Subcutaneous abdominal adipose tissue (tissue), 5 donors: Measurements from ENCODE around the gene C9orf85.
A peak's percentile ranks its signal among the peaks of the same experiment; 100 is the strongest.
"Not testable (repeated sequence)": the region's sequence is repeated elsewhere in the genome, so short reads cannot be mapped to it uniquely, and the experiment has no call there.

Experiments used
- H3K27ac ChIP-seq: one replicate; pipeline ENCODE4 v1.7.0; 2013; ENCODE audit warnings: low read depth, mild to moderate bottlenecking, inconsistent platforms, low read length, moderate library complexity
- H3K27me3 ChIP-seq, 5 donors: one replicate each; pipeline ENCODE4 v1.7.0; 2013; ENCODE audit warnings: low read length in 5 of 5, inconsistent platforms in 1 of 5; ENCODE audit not compliant: control insufficient read depth in 5 of 5, insufficient read depth in 4 of 5
- H3K36me3 ChIP-seq, 5 donors: one replicate each; pipeline ENCODE4 v1.7.0; 2013; ENCODE audit warnings: low read length in 5 of 5; ENCODE audit not compliant: control insufficient read depth in 5 of 5, insufficient read depth in 5 of 5
- H3K4me1 ChIP-seq, 5 donors: one replicate each; pipeline ENCODE4 v1.7.0; 2013; ENCODE audit warnings: low read length in 5 of 5, mild to moderate bottlenecking in 3 of 5, moderate library complexity in 1 of 5; ENCODE audit not compliant: control insufficient read depth in 5 of 5, insufficient read depth in 5 of 5
- H3K4me3 ChIP-seq, 5 donors: one replicate each; pipeline ENCODE4 v1.7.0; 2013; ENCODE audit warnings: low read length in 5 of 5, low read depth in 1 of 5
- H3K9ac ChIP-seq, 5 donors: one replicate each; pipeline ENCODE4 v1.7.0; 2013; ENCODE audit warnings: low read length in 5 of 5, mild to moderate bottlenecking in 4 of 5, moderate library complexity in 3 of 5
- H3K9me3 ChIP-seq, 5 donors: one replicate each; pipeline ENCODE4 v1.7.0; 2013; ENCODE audit warnings: low read length in 5 of 5; ENCODE audit not compliant: control insufficient read depth in 5 of 5
- donor health status: healthy.
- donor health status: healthy.
- donor health status: healthy.
- donor health status: healthy.
- donor health status: healthy.

Gene C9orf85

GRCh38 chr9:71937070-71937625 lies 25.7 kb downstream of the C9orf85 start:
- Histone ChIP-seq H3K4me3 (no peak overlapping the region), H3K9ac (no peak overlapping the region), H3K4me1 (peaks cover 0 to 2% (median 0%) of the 10 kb centered on the region in 5 donors), H3K36me3 (no peaks in the 10 kb centered on the region), H3K27ac (no peak overlapping the region), H3K9me3 (no peaks in the 10 kb centered on the region), H3K27me3 (no peaks in the 10 kb centered on the region)

GRCh38 chr9:71937898-71938297 lies 26.5 kb downstream of the C9orf85 start:
- Histone ChIP-seq H3K9me3 (no peaks in the 10 kb centered on the region), H3K27ac (no peak overlapping the region), H3K27me3 (no peaks in the 10 kb centered on the region), H3K4me1 (peaks cover 0 to 3% (median 0%) of the 10 kb centered on the region in 5 donors), H3K36me3 (no peaks in the 10 kb centered on the region), H3K9ac (no peak overlapping the region), H3K4me3 (no peak overlapping the region)

GRCh38 chr9:71941060-71941568 lies 29.7 kb downstream of the C9orf85 start:
- no peaks in the 10 kb centered on the region for H3K36me3 ChIP-seq
- H3K27me3 ChIP-seq: no peaks in the 10 kb centered on the region
- peaks cover 0 to 13% (median 10%) of the 10 kb centered on the region in 5 donors for H3K4me1 ChIP-seq
- H3K27ac ChIP-seq: no peak overlapping the region
- H3K9ac ChIP-seq: no peak overlapping the region
- no peak overlapping the region for H3K4me3 ChIP-seq
- H3K9me3 ChIP-seq: no peaks in the 10 kb centered on the region

- Histone ChIP-seq H3K4me3 (no peak overlapping the region), H3K4me1 (peaks cover 0 to 13% (median 10%) of the 10 kb centered on the region in 5 donors), H3K27me3 (no peaks in the 10 kb centered on the region), H3K9me3 (no peaks in the 10 kb centered on the region), H3K36me3 (no peaks in the 10 kb centered on the region), H3K9ac (no peak overlapping the region), H3K27ac (no peak overlapping the region)
These were observed 30.6 kb downstream of the C9orf85 start for GRCh38 chr9:71941998-71942567.

- Histone ChIP-seq H3K27ac (no peak overlapping the region), H3K4me1 (peaks cover 0 to 13% (median 10%) of the 10 kb centered on the region in 5 donors), H3K9ac (no peak overlapping the region), H3K27me3 (no peaks in the 10 kb centered on the region), H3K4me3 (no peak overlapping the region), H3K9me3 (no peaks in the 10 kb centered on the region), H3K36me3 (peaks cover 0 to 5% (median 0%) of the 10 kb centered on the region in 5 donors)
These were observed 33.4 kb downstream of the C9orf85 start for GRCh38 chr9:71944754-71945375.

GRCh38 chr9:71954652-71955051 lies 43.2 kb downstream of the C9orf85 start:
- H3K9me3 ChIP-seq, H3K9ac ChIP-seq, H3K4me3 ChIP-seq, H3K27me3 ChIP-seq: not testable (repeated sequence)
- Histone ChIP-seq H3K36me3 (peaks cover 0 to 11% (median 0%) of the 10 kb centered on the region in 5 donors), H3K27ac (peak overlapping the region; percentile 3), H3K4me1 (peaks cover 0 to 14% (median 14%) of the 10 kb centered on the region in 5 donors)

GRCh38 chr9:71955300-71955915 lies 44.0 kb downstream of the C9orf85 start:
- Histone ChIP-seq H3K27me3 (no peaks in the 10 kb centered on the region), H3K4me1 (peaks cover 0 to 14% (median 14%) of the 10 kb centered on the region in 5 donors), H3K27ac (peak overlapping the region; percentile 3), H3K9me3 (no peaks in the 10 kb centered on the region), H3K36me3 (peaks cover 0 to 8% (median 0%) of the 10 kb centered on the region in 5 donors), H3K4me3 (no peak overlapping the region), H3K9ac (no peak overlapping the region)

GRCh38 chr9:71962328-71962727 lies 50.9 kb downstream of the C9orf85 start:
- H3K4me3 ChIP-seq: no peak overlapping the region
- H3K9me3 ChIP-seq: no peaks in the 10 kb centered on the region
- peaks cover 0 to 9% (median 4%) of the 10 kb centered on the region in 5 donors for H3K36me3 ChIP-seq
- no peak overlapping the region for H3K9ac ChIP-seq
- H3K27ac ChIP-seq: no peak overlapping the region
- H3K4me1 ChIP-seq: peaks cover 0 to 3% (median 0%) of the 10 kb centered on the region in 5 donors
- no peaks in the 10 kb centered on the region for H3K27me3 ChIP-seq

GRCh38 chr9:71963471-71963996 lies 52.1 kb downstream of the C9orf85 start:
- H3K27ac ChIP-seq, H3K36me3 ChIP-seq, H3K4me3 ChIP-seq, H3K27me3 ChIP-seq, H3K4me1 ChIP-seq, H3K9me3 ChIP-seq, H3K9ac ChIP-seq: not testable (repeated sequence)

- no peaks in the 10 kb centered on the region for H3K27me3 ChIP-seq
- H3K4me1 ChIP-seq: peaks cover 0 to 3% (median 0%) of the 10 kb centered on the region in 5 donors
- H3K27ac ChIP-seq: no peak overlapping the region
These were observed 54.0 kb downstream of the C9orf85 start for GRCh38 chr9:71965403-71965802.

More at GRCh38 chr9:71965403-71965802, 54.0 kb downstream of the C9orf85 start:
- Histone ChIP-seq H3K9me3 (peaks cover 0 to 9% (median 5%) of the 10 kb centered on the region in 5 donors), H3K4me3 (no peak overlapping the region), H3K36me3 (peaks cover 0 to 9% (median 3%) of the 10 kb centered on the region in 5 donors), H3K9ac (no peak overlapping the region)
